Activated CD4-positive, alpha-beta T cell treated with anti-CD3 and anti-CD28 coated beads, Interleukin-2, Interleukin-6, amounts not matched to agents 100 ng/mL and 50 ng/mL, durations not matched to agents 16 hours and 8 hours (primary cell): ENCODE data around the gene CDC73.
"Not testable (repeated sequence)": the region's sequence is repeated elsewhere in the genome, so short reads cannot be mapped to it uniquely, and the experiment has no call there.

ENCODE experiments used
- DNase-seq: peaks from one replicate; pipeline ENCODE4 v3.0.0-alpha.2; 2020

The CDC73 gene

DNA sequence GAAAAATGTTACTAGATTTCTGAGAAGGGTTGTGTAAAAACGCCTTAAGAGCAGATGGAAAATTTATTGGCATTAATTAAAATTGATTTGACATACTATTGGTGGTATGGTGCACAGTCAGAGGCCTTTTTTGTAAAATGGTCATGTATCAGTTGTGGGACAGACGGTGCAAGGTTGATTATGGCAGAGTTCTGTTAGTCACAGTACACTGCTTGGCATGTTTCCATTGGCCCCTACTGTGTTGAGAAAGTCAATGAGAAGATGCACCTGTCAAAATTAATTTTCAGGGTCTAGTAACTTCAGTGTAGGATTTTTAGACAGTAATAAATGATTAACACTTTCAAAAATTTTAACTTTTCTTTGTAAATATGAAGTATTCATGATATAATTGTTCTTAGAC lies 60.2 kb downstream of the CDC73 start:
- no peak for DNase-seq

DNA sequence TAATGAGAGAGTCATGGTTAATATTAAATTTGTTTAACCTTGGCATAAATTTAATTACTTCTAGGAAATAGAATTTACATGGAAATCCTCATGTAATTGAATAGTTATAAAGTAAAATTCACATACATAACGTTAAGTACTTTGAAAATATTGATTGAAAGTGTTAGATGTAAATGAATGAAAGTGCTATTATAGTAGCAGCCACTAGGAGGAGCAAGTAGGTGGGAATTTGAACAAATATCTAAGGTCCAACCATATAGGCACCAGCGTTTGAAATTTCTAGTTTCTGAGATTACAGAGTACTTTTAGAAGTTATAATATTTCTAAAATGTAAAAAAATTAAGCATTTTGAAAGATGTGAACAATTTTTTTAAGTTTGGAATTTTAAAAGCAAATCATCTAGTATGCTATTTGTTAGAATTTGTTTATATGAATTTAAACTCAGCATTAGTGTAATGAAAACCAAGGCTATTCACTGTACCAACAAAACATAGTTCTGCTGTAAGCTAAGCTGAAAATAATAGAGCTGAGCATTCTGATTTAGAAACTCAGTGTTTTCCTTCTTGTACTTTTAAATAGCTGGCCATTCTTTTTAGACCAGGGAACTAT lies 61.3 kb downstream of the CDC73 start:
- peak; percentile 61 for DNase-seq

DNA sequence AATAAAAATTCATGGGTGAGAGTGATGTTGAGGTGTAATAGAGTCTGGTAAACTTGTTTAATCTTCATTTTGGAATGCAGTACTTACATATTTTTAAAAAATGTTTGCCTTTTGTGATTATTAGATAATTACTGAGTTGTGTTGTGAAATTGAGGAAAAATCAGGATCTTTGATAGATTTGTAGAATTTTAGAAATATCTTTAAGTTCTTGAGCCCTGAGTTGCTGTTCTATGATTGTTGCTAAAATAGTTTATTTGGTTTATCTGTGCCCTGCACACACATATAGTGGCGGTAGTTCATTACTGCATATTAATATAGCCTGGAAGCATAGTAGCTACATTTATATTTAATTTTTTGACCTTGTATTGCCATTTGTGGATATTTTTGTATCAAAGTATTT lies 62.9 kb downstream of the CDC73 start:
- no peak for DNase-seq

DNA sequence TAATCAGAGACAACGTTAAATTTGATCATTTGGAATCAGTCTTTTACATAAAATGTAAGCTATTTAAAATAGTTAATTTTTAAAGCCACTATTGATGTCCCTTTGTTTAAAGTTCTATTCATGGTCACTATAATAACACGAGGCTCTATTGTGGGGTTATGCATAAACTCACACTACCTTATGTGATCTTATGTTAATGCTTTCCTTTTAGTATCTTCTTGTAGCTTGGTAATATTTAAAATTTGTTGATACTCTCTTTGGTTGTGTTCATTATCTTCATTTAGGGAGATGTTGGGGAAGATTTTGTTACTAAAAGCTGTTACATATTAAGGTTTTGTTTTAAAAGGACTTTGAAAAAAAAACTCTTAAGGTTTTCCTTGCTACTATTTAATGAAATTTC lies 63.4 kb downstream of the CDC73 start:
- no peak for DNase-seq

DNA sequence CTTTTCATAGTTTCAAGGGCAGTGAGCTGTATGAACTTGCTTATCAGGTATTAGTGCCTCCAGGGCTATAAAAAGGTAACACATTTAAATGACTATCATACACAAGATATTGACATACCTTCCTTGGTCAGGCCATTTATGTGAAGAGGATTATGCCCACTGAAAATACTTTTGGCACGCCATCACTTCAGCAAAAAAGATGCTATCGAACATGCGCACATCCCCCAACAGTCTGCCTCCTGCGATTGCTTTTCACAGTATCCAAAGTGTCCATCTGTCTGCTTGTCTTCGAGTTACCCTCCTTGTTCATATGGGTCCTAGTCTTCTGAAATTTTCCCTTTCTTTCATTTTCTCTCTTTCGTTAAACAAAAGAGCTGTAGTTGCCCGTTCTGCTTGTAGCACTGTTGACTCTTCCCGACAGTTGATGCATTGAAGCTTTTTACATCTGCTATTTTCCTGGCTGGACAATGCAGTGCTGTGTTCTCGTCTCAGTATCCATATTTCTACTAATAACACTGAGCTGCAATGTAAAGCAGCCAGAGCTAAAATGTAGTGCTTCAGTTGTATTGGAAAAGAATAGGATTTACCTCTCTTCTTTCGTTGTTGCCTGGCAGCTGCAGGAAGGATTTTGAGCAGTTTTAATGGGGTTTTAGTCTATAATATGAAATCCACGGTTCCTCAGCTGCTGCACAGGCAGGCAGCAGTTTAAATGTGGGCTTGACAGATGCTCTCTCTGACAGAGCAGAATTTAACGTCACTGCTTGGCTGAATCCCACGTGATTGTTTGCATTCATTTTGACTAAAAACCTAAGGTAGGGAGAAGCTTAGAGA lies 64.3 kb downstream of the CDC73 start, which contains the start of gene B3GALT2:
Gene B3GALT2, minus strand, starts transcription at position 713 of the 831 bp plus-strand sequence. CDS start 5,051 bp downstream, outside the sequence.
- no peak for DNase-seq

DNA sequence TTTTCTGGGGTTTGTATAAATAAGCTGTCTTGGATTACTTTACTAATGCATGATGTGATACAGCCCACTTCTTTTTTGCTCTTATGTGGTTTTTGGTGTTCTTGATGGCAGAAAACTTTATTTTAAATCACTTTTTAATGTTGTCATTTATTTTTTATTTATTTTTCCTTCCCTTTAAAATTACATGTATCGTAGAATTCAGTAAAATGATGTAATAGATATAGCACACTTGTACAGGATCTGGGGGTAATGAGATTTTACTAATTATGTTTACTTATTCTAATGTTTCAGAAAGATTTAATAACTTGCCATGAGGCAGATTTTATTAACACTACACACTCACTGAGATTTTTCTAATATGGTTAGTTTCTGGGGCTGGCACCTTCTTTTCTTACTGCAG lies 65.3 kb downstream of the CDC73 start:
- no peak for DNase-seq

DNA sequence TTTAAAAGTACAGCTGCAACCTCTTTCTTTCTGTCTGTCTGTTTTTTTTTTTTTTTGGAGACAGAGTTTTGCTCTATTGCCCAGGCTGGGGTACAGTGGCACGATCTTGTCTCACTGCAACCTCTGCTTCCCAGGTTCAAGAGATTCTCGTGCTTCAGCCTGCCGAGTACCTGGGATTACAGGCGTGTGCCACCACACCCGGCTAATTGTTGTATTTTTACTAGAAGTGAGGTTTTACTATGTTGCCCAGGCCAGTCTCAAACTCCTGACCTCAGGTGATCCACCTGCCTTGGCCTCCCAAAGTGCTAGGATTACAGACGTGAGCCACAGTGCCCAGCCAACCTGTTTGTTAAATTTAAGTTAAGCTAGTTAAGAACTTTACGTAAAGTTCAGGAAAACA lies 67.1 kb downstream of the CDC73 start:
- not testable (repeated sequence) for DNase-seq

DNA sequence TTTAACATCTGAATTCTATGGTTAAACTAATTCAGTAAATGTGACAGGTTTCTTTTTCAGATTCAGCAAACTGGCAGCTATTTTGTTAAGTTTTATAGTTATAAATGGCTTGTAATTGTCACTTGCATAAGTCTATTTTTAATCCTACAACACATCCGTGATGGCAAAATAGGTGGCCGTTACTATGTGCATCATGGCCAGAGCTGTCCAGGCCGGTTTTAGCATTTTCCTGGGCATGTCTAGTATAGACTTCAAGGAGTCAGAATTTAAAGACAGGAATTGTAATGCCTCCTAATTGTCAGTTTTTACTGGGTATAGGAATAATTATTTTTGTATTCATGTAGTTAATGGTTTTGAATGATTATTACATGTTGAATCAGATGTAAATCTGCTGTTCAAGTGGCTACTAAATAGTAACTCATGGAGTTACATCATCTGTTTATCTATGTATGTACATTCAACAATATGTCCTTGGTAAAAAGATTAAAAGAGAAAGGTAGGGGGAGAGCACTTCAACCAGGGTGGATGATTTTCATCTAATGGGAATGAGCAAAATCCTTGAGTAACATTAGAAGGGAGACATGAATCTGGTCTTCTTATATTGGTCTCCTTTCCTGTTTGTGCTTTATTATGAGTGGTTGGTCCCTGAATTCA lies 67.7 kb downstream of the CDC73 start:
- DNase-seq = no peak

DNA sequence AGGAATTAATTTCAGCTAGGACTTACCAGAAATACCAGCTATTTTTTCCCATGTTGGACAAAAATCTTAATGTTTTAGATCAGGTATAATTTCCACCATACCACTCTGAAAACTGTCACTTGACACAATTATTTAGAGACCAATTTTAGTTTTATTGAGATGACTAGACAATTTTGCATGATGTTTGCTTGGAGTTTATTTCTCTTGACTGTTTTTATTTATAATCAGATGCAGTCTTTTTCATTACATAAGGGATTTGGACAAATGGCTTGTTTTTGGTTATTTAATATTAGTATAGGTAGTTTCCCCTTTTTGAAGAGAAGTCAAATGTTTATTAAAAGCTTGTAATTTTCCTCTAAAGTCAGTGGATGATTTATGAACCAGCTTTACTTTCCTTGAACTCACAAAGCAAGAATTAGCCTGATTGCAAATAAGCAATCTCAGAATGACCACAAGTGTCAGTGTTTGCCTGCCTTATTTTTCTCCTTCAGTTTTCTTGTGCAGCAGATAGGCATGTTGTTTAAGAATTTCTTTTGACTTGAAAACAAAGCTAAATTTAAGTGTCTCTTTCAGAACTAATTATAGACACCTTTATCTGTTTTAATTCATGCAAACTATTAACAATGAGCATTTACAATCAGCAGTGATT lies 68.4 kb downstream of the CDC73 start:
- no peak for DNase-seq

DNA sequence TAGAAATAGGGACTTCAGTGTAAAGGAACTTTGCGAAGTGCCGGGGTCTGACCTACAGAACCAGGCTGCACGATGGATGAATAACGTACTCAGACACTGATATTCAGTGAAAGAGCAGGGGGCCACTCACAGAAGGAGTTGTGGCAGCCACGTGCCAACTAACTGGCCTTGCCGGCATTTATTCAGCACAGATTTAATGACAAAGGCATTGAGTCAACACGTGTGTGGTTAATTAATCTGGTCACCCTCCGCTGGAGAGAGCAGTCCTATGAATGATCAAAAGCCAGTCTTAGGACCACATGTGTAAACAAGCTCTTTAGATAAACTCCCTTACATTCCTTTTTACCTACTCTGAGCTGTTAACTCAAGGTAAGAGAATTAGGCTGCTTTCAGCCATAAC lies 70.8 kb downstream of the CDC73 start:
- DNase-seq = no peak

DNA sequence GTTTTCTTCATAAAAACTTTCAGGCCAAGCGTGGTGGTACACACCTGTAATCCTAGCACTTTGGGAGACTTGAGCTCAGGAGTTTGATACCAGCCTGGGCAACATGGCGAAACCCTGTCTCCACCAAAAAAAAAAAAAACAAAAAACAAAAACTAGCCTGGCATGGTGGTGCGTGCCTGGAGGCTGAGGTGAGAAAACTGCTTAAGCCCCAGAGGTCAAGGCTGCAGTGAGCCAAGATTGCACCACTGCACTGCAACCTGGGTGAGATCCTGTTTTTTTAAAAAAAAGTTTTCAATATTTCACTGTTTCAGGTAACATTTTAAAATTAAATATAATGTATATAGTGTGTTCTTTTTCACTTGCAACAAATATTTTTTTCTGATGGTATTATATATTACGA lies 78.1 kb downstream of the CDC73 start:
- no peak for DNase-seq

DNA sequence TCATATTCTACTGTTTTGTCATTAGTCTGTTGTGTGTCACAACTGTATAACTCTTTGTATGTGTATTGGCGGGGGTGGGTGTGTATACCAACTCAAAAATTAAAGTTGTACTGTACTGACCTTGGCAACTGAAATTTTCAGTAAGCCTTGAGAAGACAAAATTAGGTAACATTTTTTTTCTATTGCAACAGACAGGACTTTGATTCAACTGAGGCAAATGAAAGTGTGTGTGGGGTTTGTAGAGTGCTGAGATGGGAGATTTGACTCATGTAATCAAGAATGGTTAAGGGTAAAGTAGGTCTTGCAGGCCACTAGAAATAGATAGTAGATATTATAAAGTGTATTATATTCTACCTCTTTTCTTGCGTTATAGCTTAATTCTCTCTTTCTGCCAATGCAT lies 79.2 kb downstream of the CDC73 start:
- no peak for DNase-seq

DNA sequence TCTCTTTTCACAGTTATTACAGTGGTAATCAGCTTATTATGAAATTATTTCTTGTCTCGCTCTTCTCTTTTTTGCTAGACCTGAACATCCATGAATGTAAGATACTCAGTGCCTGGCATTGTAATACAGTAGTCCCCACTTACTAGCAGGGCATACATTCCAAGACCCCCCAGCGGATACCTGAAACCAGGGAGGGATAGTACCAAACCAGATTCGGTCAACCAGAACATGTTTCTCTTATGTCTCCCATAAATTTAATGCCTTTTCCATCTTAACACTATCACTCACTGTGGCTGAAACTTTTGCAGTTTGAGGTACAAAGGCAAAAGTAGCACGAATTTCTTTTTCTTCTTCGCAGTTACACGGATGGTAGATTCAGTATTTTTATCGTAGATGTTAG lies 89.2 kb downstream of the CDC73 start:
- DNase-seq = no peak

DNA sequence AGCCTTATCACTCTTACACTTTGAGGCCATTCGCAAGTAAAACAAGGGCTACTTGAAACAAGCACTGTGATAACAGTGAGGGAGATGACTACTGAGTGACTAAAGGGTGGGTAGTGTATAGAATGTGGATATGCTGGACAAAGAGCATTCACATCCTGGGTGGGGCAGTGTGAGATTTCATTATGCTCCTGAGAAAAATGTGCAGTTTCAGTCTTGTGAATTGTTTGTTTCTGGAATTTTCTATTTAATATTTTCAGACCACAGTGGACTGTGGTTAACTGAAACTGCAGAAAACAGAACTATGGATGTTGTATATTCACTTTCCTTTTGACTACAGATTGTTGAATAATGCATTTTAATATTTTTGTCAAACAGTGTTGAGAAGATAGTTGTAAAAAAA lies 89.7 kb downstream of the CDC73 start:
- peak; percentile 3 for DNase-seq

DNA sequence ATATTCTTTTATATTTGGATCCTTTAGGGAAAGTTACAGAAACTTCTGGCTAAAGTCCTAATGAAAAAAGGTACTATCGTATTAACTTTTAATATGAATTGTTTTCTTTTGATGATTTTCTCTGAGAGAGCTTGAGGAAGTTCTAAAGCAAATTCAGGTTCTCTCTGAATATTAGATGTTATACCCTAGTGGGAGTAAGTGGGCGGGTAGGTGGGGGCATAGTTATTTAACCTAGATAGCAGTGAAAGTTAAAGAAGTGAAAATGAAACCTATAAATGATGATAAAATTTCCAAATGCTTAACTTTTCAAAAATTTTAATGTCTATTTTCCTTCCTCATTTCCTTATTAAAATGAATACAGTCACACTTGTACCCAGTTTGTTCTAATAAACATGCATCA lies 90.8 kb downstream of the CDC73 start:
- no peak for DNase-seq

DNA sequence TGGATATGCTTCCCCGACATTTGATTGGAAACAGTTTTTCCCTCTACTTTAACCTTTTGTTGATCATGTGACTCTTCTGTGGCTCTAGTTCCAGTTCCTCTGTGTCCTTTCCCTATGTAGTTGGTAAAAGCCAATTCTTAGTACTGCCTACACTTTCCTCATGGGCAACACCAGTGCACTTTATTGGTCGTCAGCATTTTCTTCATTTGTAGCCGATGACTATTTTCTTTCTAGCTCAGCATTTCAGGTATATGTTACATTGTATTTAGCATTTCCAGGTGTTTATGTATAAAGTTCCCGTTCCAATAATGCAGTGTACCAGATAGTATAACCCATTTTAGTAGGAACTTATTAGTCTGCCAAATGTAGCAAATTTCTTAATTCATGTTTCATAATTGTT lies 92.2 kb downstream of the CDC73 start:
- DNase-seq = no peak

DNA sequence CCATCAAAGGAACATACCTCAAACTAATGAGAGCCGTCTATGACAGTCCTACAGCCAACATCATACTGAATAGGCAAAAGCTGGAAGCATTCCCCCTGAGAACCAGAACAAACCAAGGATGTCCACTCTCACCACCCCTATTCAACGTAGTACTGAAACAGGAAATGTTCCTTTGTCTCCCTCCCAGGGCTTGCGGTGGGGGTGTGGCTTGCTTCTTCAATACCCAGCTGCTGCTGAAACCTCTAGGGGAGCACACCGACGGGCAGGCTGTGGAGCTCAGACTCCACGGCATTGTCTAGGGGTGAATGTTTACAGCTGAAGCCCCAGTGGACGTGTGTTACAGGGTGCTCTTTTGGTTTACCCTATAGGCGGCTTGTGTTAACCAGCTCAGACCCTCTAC lies 95.1 kb downstream of the CDC73 start:
- no peak for DNase-seq

DNA sequence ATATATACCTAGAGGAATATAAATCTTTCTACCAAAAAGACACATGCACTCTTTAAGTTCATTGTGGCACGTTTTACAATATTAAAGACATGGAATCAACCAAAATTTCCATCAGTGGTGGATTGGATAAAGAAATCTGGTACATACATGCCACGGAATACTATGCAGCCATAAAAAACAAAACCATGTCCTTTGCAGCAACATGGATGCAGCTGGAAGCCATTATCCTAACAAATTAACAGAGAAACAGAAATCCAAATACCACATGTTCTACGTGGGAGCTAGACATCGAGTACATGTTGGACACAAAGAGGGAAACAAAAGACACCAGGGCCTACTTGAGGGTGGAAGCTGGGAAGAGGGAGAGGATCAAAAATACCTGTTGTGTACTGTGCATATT lies 97.6 kb downstream of the CDC73 start:
- DNase-seq = no peak

DNA sequence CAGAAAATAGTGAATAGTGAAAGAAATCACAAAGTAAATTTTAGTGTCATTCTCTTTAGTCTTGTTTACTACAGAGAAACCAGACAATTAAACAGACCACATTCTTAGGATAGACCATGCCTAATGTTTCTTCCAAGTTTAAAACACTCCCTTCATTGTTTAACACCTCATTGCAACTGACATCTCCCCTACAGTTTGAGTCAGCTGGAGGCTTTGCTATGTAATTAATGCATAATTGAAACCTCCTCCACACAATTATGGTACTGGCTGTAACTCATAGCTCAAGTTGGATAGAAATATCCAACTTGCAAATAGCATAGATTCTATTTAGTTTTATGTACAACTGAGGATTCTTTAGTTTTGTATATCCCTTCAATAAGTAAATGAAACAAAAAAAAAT lies 99.8 kb downstream of the CDC73 start:
- no peak for DNase-seq

DNA sequence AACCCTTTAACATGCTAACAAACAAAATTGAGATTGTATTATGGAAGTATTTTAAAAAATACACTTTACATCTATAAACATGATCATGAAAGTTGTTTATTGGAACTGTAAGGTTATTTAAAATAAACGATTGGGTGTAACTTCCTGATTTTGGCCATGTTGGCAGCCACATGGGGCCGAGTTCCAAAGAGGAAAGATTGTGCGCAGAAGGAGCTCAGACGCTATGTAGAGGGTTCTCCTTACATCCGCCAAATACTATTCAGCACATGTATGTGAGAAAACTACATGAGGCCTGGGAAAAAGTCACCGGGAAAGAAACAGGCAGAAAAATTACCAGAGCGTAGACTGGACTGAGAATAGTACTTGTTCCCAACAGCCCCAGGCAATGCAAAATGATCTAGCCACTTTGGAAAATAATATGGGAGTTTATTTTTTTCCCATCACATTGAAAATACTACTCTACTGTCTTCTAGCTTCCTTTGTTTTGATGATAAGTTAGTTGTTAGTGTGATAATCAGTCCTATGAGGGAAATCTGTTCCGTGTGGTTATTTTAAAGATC lies 100.3 kb downstream of the CDC73 start:
- DNase-seq = no peak

DNA sequence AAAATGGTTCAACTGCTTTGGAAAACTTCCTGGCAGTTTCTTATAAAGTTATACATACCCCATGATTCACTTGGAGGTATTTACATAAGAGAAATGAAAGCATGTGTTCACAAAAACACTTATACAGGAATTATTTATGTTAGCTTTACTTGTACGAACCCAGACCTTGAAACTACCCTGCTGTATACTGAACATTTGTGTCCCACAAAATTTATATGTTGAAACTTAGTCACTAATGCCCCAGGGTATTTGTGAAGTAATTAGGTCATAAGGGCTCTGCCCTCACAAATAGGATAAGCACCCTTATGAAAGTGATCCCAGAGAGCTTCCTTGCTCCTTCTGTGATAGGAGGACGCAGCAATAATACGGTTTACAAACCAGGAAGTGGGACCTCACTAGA lies 107.3 kb downstream of the CDC73 start:
- no peak for DNase-seq

DNA sequence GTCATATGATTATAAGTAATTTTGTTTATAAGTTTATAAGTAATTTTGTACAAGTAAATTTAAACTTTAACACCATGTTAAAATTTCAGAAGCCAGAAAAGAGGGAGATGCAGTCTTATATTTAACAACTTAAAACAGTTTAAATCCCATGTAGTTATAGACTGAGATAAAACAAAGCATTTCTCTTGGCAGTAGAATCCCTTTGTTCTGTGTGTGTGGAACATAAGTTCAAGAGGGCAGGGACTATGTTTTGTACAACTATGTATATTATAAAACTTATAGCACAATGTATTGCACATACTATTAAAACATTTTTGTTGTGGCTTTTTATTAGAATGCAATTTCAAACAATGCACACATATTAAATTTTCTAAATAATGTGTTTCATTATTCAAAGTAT lies 109.3 kb downstream of the CDC73 start:
- not testable (repeated sequence) for DNase-seq

DNA sequence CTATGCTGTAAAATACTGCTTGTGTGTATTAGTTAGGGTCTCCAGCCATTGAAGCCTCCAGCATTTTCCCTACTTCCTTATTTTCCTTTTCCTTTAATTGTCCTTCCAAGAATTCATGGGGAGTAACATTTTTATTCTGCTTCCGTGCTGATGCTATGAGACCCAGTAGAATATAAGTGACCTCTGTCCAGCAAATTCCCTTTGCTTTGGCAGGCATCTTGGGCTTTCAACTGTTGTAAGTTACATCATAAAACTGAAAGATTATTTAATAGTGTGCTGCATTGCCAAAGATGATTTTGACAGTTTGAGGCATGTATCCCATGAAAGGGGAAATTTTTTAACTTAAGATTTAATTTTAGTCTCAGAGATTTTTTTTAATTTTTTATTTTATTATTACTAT lies 112.7 kb downstream of the CDC73 start:
- DNase-seq = no peak
